Heart left ventricle (tissue), 13 donors: Measurements from ENCODE around the gene VAV1.

Experiments used
- CTCF ChIP-seq, 12 donors: fragments of 200-600 bp; sonication (generic) in 4 of 12; IDR thresholded peaks; one replicate each; pipeline versions ENCODE4 v1.5.0 to v1.8.0; 2018 to 2022; ENCODE audit warnings: antibody characterized with exemption in 12 of 12, mild to moderate bottlenecking in 5 of 12
- POLR2A ChIP-seq, 2 donors: fragments of 450-650 bp; IDR thresholded peaks; one replicate each; pipeline ENCODE4 v1.6.1; 2017; ENCODE audit warnings: antibody characterized with exemption in 2 of 2, mild to moderate bottlenecking in 2 of 2, moderate library complexity in 2 of 2
- donor health status: ischemic (EF 13 %, LVEDD 7.1; RV severe dilation, severe dysfunction).
- donor health status: DM: no; HTN: yes; CAD: no.
- donor health status: DM: no; HTN: no; CAD: no.
- donor health status: ischemic (EF 25% LVEDD 6.9; RV normal size, moderate dysfunction).
- donor health status: ischemic (EF 25% LVEDD 5.7; RV mildly dilated, moderate dysfunction).
- donor health status: ischemic (EF 35%, LVEDD 5.7; RV mildly dilated, moderate dysfunction).
- donor health status: nonischemic (EF 11% LVEDD 7.7; RV severe dilation, severe dysfunction).
- donor health status: DM: yes; HTN: yes; CAD: no.
- donor health status: PGD.
- donor health status: ischemic (EF 29% LVEDD 5.4; RV normal size, mild dysfunction).
- donor health status: nonischemic (EF 23%, LVEDD 6.1; RV moderate dilation, normal function).

- TF ChIP-seq CTCF (IDR thresholded peaks at IDR 0.05) (no peak), POLR2A (IDR thresholded peaks at IDR 0.05) (no peak)
Measured at GRCh38 chr19:6835501-6835900, 63.0 kb downstream of the VAV1 start.
